Fibroblast of skin of right biceps (primary cell): Measurements from ENCODE around the gene DEPP1.
"Not testable (repeated sequence)": the region's sequence is repeated elsewhere in the genome, so short reads cannot be mapped to it uniquely, and the experiment has no call there.

Experiments used
- DNase-seq: peaks from one replicate; pipeline ENCODE4 v3.0.0-alpha.2; 2013

The DEPP1 gene

DNA sequence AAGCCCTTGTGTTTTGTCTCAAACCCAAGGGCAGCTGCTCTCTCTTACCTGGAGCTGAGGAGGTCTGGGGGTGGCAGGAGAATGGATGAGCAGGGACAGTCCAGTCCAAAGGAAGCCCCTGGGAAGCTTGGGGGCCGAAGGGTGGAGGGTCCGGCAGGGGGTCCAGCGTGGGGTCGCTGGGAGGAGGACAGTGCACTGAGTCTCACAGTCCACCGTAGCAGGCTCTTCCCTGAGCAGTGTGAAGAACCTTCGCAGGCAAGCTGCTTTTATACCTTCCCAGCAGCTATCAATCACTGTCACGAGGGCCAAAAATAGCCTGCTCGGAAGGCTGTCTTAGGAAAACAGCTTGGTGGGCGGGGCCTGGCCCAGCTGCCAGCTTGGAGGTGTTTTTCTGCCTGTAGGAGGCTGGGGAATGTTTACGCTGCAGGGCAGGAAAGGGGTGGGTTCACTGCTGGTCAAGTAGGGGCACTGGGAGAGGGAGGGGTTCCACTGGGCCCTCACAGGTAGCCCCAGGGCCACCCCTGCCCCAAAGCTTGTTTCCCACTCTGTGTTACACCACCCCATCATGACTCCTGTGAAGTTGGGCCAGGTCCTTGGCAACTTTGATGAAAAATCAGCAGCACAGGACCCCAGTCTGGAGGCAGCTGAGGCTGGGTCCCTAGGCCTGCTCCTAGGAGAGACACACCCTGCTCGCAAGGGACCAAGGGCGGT, at the start of gene DEPP1:
TSS of gene DEPP1 (minus strand) at position 240 of the 711 bp plus-strand sequence. CDS start 779 bp downstream, outside the sequence.
- DNase-seq = peak; percentile 94

GRCh38 chr10:45023426-45023825, 44.8 kb upstream of the DEPP1 start:
- DNase-seq = no peak

DNA sequence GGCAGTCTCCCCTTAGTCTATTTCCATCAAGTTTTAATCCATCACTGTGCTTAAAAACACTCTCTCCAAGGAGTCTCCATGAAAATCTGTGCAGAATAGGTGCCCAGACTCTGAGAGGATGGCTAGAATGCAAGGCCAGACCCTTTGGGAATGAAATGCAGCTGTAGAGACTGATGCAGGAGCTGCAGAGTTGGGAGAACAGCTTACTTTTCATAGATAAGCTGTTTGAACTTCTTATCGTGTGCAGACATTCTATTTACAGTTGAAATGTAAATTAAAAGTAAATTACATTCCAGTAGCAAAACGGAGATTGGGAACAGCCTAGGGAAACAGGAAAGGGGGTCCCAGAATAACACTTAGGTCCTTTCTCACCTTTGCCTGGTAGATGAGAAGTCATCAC, 37.0 kb upstream of the DEPP1 start:
- no peak for DNase-seq

DNA sequence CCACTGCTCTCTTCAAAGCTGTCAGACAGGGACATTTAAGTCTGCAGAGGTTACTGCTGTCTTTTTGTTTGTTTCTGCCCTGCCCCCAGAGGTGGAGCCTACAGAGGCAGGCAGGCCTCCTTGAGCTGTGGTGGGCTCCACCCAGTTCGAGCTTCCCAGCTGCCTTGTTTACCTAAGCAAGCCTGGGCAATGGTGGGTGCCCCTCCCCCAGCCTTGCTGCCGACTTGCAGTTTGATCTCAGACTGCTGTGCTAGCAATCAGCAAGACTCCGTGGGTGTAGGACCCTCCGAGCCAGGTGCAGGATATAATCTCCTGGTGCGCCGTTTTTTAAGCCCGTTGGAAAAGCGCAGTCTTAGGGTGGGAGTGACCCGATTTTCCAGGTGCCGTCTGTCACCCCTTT, 35.9 kb upstream of the DEPP1 start:
- DNase-seq = not testable (repeated sequence)

DNA sequence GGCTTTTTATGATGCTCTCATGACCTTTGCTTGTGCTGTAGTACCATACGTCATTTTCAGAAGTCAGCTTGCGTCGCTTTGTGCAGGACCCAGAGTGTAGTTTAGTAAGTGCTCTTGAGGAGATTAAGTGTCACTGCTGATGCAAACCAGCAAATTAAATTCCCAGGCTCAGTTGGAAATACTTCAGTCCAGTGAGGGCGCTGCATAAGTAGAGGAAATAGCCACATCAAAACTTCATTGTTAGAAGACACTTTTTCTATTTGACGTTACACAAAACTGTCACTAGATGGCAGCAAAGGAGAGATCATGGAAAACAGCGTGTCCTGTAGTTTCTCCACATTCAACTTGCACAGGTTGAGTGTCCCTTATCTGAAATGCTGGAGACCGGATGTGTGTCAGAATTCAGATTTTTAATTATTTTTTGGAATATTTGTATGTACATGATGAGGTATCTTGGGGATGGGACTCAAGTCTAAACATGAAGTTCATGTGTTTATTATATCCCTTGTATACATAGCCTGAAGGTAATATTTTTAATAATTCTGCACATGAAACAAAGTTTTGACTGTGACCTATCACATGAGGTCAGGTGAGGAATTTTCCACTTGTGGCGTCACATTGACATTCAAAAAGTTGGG, 30.0 kb upstream of the DEPP1 start:
- DNase-seq = peak; percentile 86

DNA sequence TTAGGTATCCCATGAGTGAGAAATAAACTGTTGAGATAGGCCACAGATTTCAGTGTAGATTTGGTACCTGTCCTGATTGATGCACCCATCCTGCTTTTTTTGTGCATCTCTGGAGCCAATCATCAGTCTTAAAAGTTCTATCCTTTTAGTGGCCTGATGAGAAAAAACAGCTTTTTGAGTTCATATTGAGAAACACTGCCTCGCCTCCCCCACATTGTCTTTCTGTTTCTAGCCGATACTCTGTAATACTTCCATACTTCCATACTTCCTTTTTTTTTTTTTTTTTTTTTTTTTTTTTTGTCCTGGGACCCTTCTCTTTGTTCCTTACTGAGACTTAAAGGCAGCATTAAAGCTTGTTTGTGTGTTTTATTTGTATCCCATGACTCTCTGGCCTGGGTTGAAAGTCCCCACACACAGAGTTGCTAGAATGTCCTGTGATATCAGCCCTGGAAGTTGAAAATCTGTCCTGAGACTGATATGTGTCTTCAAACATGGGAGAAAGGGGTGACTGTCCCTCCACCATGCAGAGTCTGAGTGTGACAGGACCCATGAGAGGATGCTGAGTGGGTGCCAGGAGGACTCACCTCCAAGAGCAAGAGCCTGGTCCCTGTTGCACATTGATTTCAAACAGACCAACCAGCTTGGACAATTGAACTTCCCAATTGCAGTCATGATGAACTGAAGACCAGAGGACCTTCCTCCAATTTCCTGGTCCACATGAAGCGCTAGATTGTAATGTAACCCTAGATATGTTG, 27.8 kb upstream of the DEPP1 start:
- DNase-seq = no peak

- no peak for DNase-seq
Observed at GRCh38 chr10:45005284-45005683, 26.7 kb upstream of the DEPP1 start.

- no peak for DNase-seq
Observed at GRCh38 chr10:45004661-45005060, 26.1 kb upstream of the DEPP1 start.

GRCh38 chr10:45003432-45004000, 24.9 kb upstream of the DEPP1 start:
- no peak for DNase-seq

DNA sequence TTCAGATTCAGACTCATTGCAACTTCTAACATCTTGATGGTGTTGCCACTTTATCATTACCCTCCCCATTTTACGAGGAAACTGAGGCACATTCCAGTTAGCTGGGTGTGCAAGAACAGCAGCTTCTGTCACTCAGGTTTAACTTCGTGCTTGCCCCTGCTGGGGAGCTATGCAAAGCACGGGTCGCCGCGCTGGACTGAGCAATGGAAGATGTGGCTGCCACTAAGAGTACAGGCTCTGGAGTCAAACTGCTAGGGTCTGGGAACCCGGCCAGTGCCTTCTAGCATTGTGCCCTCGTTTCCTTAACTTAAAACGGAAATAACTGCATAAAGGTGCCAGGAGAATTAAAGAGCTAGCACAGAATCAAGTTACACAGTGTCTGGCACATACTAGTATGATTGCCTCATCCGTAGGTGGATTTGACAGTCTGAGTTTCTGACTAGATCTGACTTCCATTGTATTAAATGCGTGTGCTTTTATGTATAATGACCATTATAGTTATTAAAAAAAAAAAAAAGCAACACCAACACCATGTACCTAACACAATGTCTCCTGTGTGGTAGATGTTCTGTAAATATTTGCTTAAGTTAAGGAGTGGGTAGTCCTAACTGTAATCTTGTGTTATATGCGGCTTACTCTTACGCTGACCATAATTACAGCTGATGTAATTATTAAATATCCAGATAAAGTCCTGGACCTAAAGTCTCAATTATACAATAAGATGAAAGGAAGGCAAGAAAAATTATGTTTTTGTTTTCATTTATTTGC, 23.0 kb upstream of the DEPP1 start:
- peak; percentile 63 for DNase-seq

GRCh38 chr10:45000752-45001380, 22.3 kb upstream of the DEPP1 start, which contains the start of gene ZNF22:
Gene ZNF22, plus strand, starts transcription at chr10:45000923. Its CDS starts 2,446 bp downstream, at chr10:45003369.
- peak; percentile 84 for DNase-seq

GRCh38 chr10:45000138-45000751, 21.6 kb upstream of the DEPP1 start:
- DNase-seq = peak; percentile 33

- DNase-seq = no peak
Observed at GRCh38 chr10:44998146-44998631, 19.6 kb upstream of the DEPP1 start.

DNA sequence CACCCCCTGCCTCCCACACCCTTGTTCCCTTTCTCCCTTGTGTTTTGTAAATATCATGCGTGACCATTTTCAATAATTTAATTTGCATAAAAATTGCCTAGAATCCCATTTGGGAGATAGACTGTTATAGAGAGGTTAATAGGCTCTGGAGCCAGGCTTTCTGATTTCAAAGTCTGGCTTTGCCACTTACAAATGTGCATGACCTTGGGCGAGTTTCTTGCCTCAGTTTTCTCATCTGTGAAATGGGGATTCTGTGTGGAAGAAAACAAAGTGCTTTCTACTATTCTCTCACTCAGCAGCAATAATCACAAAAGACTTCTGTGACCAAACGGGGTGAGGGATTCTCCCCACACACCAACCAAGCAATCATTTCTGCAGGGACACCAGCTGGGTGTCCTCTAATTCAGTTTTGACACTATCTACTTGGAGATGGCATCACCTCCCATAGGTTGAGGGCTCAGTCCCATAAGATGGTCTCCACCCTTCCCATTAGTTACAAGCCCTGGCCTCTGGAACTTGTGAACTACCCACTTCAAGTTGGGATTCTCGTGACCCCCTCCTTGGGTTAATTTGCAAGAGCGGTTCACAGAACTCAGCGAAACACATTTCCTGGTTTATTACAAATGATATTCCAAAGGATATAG, 18.6 kb upstream of the DEPP1 start:
- no peak for DNase-seq

DNA sequence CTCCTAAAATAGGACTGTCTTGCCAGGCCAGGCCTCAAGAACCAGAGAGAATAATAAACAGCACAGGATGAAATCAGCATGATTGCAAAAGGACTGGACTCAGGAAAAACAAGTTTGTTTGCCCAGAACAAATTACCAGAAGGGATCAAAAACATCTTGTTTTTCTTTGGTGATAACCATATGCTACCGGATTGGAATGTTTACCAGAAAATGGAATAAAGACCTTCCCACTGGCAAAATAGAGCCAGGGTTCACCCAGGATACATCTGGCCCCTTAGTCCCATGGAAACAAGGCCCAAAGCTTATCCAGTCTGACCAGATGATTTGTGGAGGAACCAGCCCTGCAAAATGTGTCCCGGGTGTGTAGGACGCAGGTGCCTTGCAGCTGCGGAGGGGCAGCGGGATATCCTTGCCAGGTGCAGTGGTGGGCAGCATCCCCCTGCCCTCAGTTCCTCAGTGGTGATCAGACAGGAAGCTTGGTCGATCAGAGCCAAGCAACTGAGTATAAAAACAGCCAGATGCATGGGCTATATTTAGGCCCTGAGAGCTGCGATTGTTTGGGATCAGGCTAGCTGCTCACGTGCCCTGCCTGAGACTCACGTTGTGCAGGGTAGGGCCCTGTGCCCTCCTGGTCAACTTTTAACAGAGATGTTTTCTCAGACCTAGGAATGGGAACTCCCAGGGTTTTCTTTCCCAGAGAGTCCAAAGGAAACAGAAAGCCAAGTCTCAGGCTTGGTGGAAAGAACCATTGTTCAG, 17.5 kb upstream of the DEPP1 start:
- DNase-seq = no peak

DNA sequence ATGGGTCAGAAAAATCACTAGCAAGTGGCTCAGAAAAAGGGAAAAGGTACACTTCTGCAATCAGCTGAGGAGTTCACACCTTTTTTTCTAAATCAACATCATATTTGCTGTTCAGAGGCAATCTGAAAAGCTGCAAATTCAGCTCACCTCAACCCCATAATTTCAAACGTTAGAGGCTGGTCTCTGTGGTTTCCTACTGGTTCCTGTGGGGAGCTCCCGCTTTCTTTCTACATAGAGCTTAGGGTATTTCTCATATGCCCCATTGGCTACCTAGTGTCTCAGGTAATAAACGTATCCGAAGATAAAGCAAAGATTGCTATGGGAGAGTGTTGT, 16.9 kb upstream of the DEPP1 start:
- no peak for DNase-seq

DNA sequence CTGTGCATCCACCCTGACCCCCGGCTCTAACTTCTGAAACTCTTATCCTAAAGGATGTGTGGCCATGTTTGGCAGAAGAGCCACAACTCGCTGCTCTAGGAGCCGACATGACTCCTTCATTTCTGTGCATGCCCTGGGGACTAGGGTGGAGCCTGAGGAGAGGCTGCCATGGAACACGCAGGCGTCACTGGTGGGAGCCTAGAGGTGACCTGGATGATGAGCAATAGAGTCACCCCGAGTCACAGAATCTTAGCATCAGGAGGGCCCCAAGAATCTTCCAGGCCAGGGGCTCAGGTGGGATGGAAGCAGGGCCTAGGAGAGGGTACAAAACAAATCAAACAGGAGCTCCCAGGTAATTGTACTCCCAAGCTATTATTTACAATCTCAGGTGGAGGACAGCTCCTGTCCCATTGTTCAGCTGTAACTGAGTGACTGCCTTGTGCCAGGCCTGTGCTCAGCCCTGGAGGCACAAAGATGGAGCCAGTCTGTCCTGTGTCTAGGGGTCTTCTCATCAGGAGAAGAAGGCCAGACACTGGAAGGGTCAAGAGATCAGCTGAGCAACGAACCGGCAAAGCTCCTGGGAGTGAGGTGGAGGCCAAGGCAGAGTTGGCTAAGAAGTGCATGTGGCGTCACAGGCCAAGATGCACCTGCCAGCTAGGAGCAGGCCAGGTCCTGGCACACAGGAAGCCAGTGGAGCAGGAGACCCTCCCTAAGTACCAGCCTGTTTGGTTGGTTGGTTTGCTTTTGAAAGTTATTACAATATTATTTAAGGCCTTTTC, 16.3 kb upstream of the DEPP1 start:
- DNase-seq = no peak

DNA sequence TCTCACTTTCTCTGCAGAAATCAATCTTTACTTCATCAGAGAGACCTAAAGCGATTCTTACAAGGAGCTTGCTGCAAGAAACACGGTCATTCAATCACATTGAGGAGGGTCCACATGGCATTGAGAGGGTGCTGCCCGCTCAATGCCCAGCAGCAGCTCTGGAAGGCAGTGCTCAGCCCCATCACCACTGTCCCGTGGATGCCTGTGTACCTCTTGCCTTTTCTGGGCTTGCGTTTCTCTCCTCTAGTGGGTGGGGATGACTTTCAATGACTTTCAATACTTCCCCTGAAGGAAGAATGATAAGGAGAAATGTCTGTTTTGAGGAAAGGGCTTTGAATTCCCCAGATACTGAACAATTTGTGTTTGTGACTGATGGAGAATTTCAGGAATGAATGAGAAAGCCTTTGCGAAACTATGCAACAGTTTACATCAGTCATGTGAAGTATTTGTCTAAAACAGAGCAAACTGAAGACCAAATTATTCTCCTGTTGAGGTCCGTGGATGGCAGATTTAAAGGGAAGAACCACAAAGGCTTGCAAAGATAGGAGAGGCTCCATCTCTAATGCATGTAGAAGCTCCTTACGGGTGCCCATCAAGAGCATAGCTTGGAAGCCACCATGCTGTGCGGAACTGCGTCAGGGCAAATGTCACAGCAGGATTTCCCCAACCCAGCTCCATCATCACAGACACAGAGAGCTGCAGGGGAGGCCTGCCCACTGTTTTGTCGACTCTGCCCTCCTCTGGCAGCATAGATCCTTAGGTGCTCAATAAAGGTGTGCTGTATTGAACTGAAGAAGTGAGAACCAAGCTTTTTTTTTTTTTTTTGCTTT, 15.5 kb upstream of the DEPP1 start:
- peak; percentile 77 for DNase-seq
